Nephron (organoid): Measurements from ENCODE around the gene GGT7.
"Not testable (repeated sequence)": the region's sequence is repeated elsewhere in the genome, so short reads cannot be mapped to it uniquely, and the experiment has no call there.

Experiments
- H3K27ac Mint-ChIP-seq, 3 experiments: 2 replicates each; pipeline ENCODE4 v1.8.0; 2020; ENCODE audit warnings: mixed read lengths in 3 of 3, mild to moderate bottlenecking in 2 of 3, moderate library complexity in 1 of 3
- H3K27me3 Mint-ChIP-seq: 2 replicates; pipeline ENCODE4 v1.8.0; 2021; ENCODE audit warnings: low read depth, mild to moderate bottlenecking, moderate library complexity, mixed read lengths
- H3K36me3 Mint-ChIP-seq: 2 replicates; pipeline ENCODE4 v1.8.0; 2020; ENCODE audit warnings: low read depth, mixed read lengths
- H3K4me1 Mint-ChIP-seq: 2 replicates; pipeline ENCODE4 v1.8.0; 2020; ENCODE audit warnings: mixed read lengths
- H3K4me3 Mint-ChIP-seq, 3 experiments: 2 replicates each; pipeline ENCODE4 v1.8.0; 2020; ENCODE audit warnings: mild to moderate bottlenecking in 3 of 3, mixed read lengths in 3 of 3, moderate library complexity in 2 of 3
- H3K9me3 Mint-ChIP-seq: 2 replicates; pipeline ENCODE4 v1.8.0; 2020; ENCODE audit warnings: mixed read lengths
- TF ChIP-seq, protein P1 (sequence below), 3 experiments: fragments of 200-600 bp; sonication (generic); IDR thresholded peaks; one replicate each; pipeline ENCODE4 v1.5.0; 2021; ENCODE audit warnings: antibody characterized with exemption in 3 of 3; ENCODE audit not compliant: unreplicated experiment in 3 of 3

Gene GGT7

DNA sequence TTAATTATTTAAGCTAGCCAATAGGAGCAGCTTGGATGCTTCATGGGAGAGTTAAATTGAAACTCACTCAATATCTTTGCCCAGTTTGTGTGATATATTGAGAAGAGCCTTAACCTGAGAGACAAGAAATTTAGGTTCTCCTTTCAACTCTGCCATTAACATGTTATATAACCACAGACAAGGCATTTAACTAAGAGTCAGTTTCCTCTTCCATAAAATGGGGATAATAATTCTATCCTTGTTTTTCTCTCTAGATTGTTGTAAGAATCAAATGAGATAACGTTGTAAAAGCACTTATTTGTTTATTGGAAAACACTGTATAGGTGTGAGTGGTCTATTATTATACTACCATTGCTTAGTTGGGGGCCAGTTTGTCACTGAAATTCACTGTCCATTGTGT lies 11.6 kb upstream of the GGT7 start:
- H3K36me3 Mint-ChIP-seq = peaks cover 15% of the 10 kb centered on the region
- H3K9me3 Mint-ChIP-seq = no peaks in the 10 kb centered on the region
- TF ChIP-seq, protein P1, sequence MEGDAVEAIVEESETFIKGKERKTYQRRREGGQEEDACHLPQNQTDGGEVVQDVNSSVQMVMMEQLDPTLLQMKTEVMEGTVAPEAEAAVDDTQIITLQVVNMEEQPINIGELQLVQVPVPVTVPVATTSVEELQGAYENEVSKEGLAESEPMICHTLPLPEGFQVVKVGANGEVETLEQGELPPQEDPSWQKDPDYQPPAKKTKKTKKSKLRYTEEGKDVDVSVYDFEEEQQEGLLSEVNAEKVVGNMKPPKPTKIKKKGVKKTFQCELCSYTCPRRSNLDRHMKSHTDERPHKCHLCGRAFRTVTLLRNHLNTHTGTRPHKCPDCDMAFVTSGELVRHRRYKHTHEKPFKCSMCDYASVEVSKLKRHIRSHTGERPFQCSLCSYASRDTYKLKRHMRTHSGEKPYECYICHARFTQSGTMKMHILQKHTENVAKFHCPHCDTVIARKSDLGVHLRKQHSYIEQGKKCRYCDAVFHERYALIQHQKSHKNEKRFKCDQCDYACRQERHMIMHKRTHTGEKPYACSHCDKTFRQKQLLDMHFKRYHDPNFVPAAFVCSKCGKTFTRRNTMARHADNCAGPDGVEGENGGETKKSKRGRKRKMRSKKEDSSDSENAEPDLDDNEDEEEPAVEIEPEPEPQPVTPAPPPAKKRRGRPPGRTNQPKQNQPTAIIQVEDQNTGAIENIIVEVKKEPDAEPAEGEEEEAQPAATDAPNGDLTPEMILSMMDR (IDR thresholded peaks at IDR 0.05; ENCODE audit: unreplicated experiment in 3 of 3) = no peak
- no peak overlapping the region for H3K4me3 Mint-ChIP-seq
- H3K27me3 Mint-ChIP-seq = peaks cover under 1% of the 10 kb centered on the region
- H3K4me1 Mint-ChIP-seq = peaks cover 2% of the 10 kb centered on the region
- no peak overlapping the region for H3K27ac Mint-ChIP-seq

GRCh38 chr20:34883809-34884208 lies 11.2 kb upstream of the GGT7 start:
- no peak overlapping the region for H3K27ac Mint-ChIP-seq
- H3K27me3 Mint-ChIP-seq = peaks cover 4% of the 10 kb centered on the region
- H3K4me3 Mint-ChIP-seq = no peak overlapping the region
- peaks cover 6% of the 10 kb centered on the region for H3K4me1 Mint-ChIP-seq
- H3K9me3 Mint-ChIP-seq = no peaks in the 10 kb centered on the region
- TF ChIP-seq, protein P1 (IDR thresholded peaks at IDR 0.05; ENCODE audit: unreplicated experiment in 3 of 3) = no peak
- H3K36me3 Mint-ChIP-seq = peaks cover 15% of the 10 kb centered on the region

DNA sequence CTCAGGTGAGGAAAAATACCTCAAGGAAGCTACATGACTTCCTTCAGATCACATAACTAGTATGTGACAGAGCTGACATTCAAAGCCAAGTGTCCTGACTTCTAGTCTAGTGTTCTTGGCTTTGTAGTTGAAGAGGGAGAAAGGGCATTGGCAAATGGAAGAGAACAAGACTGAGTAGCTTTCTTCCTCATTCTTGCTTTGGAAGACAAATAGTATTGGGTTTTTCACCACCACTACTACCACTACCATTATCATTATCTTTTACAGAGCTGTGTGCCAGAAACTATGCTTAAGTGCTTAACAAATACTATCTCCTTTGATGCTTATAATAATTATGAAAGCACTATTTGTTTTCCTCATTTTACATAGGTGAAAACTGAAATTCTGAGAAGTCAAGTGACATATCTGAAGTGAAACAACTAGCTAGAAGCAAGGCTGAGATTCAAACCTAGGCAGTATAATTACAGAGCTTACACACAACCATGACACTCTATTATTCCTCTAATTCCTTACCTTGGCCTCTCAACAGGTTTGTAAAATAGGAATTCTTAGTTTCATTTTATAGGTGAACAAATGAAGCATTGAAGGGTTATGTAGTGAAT lies 10.5 kb upstream of the GGT7 start:
- peaks cover 6% of the 10 kb centered on the region for H3K4me1 Mint-ChIP-seq
- H3K27me3 Mint-ChIP-seq = peaks cover 4% of the 10 kb centered on the region
- no peak overlapping the region for H3K4me3 Mint-ChIP-seq
- peaks cover 10% of the 10 kb centered on the region for H3K36me3 Mint-ChIP-seq
- TF ChIP-seq, protein P1 (IDR thresholded peaks at IDR 0.05; ENCODE audit: unreplicated experiment in 3 of 3) = no peak
- H3K9me3 Mint-ChIP-seq = no peaks in the 10 kb centered on the region
- H3K27ac Mint-ChIP-seq = no peak overlapping the region

- no peak overlapping the region for H3K27ac Mint-ChIP-seq
- H3K4me3 Mint-ChIP-seq = peak overlapping the region in 1 of 3 experiments; percentile 5
- H3K36me3 Mint-ChIP-seq = peaks cover 10% of the 10 kb centered on the region
- TF ChIP-seq, protein P1 (IDR thresholded peaks at IDR 0.05; ENCODE audit: unreplicated experiment in 3 of 3) = no peak
- H3K9me3 Mint-ChIP-seq = no peaks in the 10 kb centered on the region
- peaks cover 12% of the 10 kb centered on the region for H3K4me1 Mint-ChIP-seq
- H3K27me3 Mint-ChIP-seq = peaks cover 4% of the 10 kb centered on the region
These were observed 9.0 kb upstream of the GGT7 start for GRCh38 chr20:34881689-34882088.

DNA sequence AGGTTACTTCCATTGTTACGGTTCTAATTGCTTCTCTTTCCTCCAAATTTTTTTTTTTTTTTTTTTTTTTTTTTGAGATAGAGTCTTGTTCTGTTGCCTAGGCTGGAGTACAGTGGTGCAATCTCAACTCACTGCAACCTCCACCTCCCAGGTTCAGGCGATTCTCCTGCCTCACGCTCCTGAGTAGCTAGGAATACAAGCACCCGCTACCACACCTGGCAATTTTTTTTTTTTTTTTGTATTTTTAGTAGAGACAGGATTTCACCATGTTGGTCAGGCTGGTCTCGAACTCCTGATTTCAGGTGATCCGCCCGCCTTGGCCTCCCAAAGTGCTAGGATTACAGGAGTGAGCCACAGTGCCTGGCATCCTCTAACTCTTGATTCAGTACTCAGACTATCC lies 8.3 kb upstream of the GGT7 start:
- peaks cover 13% of the 10 kb centered on the region for H3K4me1 Mint-ChIP-seq
- not testable (repeated sequence) for H3K4me3 Mint-ChIP-seq, H3K27ac Mint-ChIP-seq, H3K9me3 Mint-ChIP-seq, H3K36me3 Mint-ChIP-seq, H3K27me3 Mint-ChIP-seq

- TF ChIP-seq, protein P1 (IDR thresholded peaks at IDR 0.05; ENCODE audit: unreplicated experiment in 3 of 3) = no peak
- Mint-ChIP-seq H3K4me3 (no peak overlapping the region), H3K36me3 (peaks cover 10% of the 10 kb centered on the region), H3K27ac (no peak overlapping the region), H3K9me3 (no peaks in the 10 kb centered on the region), H3K4me1 (peaks cover 17% of the 10 kb centered on the region), H3K27me3 (peaks cover 4% of the 10 kb centered on the region)
These were observed 7.7 kb upstream of the GGT7 start for GRCh38 chr20:34880215-34880850.
